T-cell (primary cell): Measurements from ENCODE around the gene AGBL5. TPM values are rescaled to one million over a fixed set of nuclear protein-coding genes. Genes with fewer than 3 reads are reported as not detected.
A peak's percentile ranks its signal among the peaks of the same experiment; 100 is the strongest.

Source experiments
- ATAC-seq, 4 experiments: fragments of 200-7000 bp in 3 of 4; fragments of 150-1000 bp in 1 of 4; cut with Tn5 transposase; replicated peaks in 1 of 4; 1 replicate in 3 of 4; 2 replicates in 1 of 4; pipeline ENCODE4 v1.10.0; 2021; ENCODE audit warnings: moderate library complexity in 3 of 4, mild to moderate bottlenecking in 2 of 4, moderate number of reproducible peaks in 1 of 4
- CTCF ChIA-PET, 2 donors: fragments of 300-600 bp; sonication (Branson Sonifier 250); formaldehyde crosslinking; loops; one replicate each; lab custom pipeline; 2022; ENCODE audit warnings: antibody characterized with exemption in 2 of 2; lab: Charles Lee
- POLR2A ChIA-PET, 2 donors: fragments of 300-600 bp; sonication (Branson Sonifier 250); formaldehyde crosslinking; loops; one replicate each; lab custom pipeline; 2022; ENCODE audit warnings: antibody characterized with exemption in 2 of 2; lab: Charles Lee
- DNase-seq, 35 experiments: peaks; one replicate each; pipeline versions ENCODE4 v3.0.0 to v3.0.0-alpha.2; 2013 to 2023
- H3K27ac ChIP-seq: one replicate; pipeline ENCODE4 v1.5.1; 2013; ENCODE audit warnings: low read length
- H3K27me3 ChIP-seq, 2 experiments: replicated peaks in 1 of 2; 1 replicate in 1 of 2; 2 replicates in 1 of 2; pipeline versions ENCODE4 v1.6.1 to v1.7.0; 2013; ENCODE audit warnings: low read length in 1 of 2, mixed read lengths in 1 of 2; ENCODE audit not compliant: control insufficient read depth in 2 of 2, insufficient read depth in 2 of 2; ENCODE audit errors: extremely low read depth in 1 of 2
- H3K36me3 ChIP-seq, 2 donors: 1 replicate in 1 of 2; 2 replicates in 1 of 2; pipeline versions ENCODE4 v1.6.1 to v1.7.0; 2013; ENCODE audit warnings: low read length in 1 of 2; ENCODE audit not compliant: control insufficient read depth in 2 of 2, insufficient read depth in 1 of 2; ENCODE audit errors: extremely low read depth in 1 of 2
- H3K4me1 ChIP-seq, 2 experiments: 1 replicate in 1 of 2; 2 replicates in 1 of 2; pipeline versions ENCODE4 v1.6.1 to v1.7.0; 2013; ENCODE audit warnings: low read length in 2 of 2, mixed read lengths in 1 of 2; ENCODE audit not compliant: insufficient read depth in 2 of 2, control insufficient read depth in 1 of 2; ENCODE audit errors: extremely low read depth in 1 of 2
- H3K4me3 ChIP-seq, 2 donors: 1 replicate in 1 of 2; 2 replicates in 1 of 2; pipeline versions ENCODE4 v1.5.1 to v1.7.0; 2013; ENCODE audit warnings: mild to moderate bottlenecking in 2 of 2, low read length in 1 of 2, moderate library complexity in 1 of 2; ENCODE audit not compliant: control insufficient read depth in 1 of 2; ENCODE audit errors: extremely low read depth in 1 of 2
- H3K9me3 ChIP-seq: 2 replicates; pipeline ENCODE4 v1.7.0; 2013
- H3K27ac Mint-ChIP-seq, 2 donors: one replicate each; pipeline ENCODE4 v1.8.0; 2020 to 2021; ENCODE audit warnings: mild to moderate bottlenecking in 2 of 2, mixed read lengths in 2 of 2
- H3K27me3 Mint-ChIP-seq, 2 donors: one replicate each; pipeline ENCODE4 v1.8.0; 2021 to 2022; ENCODE audit warnings: mixed read lengths in 2 of 2
- H3K36me3 Mint-ChIP-seq: one replicate; pipeline ENCODE4 v1.8.0; 2021; ENCODE audit warnings: mixed read lengths
- H3K4me1 Mint-ChIP-seq, 3 donors: one replicate each; pipeline ENCODE4 v1.8.0; 2020 to 2022; ENCODE audit warnings: mixed read lengths in 3 of 3, mild to moderate bottlenecking in 1 of 3
- H3K4me3 Mint-ChIP-seq, 3 donors: one replicate each; pipeline ENCODE4 v1.8.0; 2020 to 2022; ENCODE audit warnings: mild to moderate bottlenecking in 3 of 3, mixed read lengths in 3 of 3, moderate library complexity in 3 of 3
- H3K9me3 Mint-ChIP-seq, 3 donors: one replicate each; pipeline ENCODE4 v1.8.0; 2020 to 2022; ENCODE audit warnings: mixed read lengths in 3 of 3
- whole genome bisulfite sequencing: methylation state at CpG from one replicate; pipeline ENCODE4 v1.1.5; 2013; ENCODE audit warnings: missing lambda C conversion rate; ENCODE audit not compliant: insufficient coverage; 5-methylcytosine and 5-hydroxymethylcytosine counted together
- total RNA-seq, 35 experiments: library from RNA in 6 of 35; stranded (reverse) in 6 of 35; fragments of 120-200 nt in 1 of 35; gene quantifications; one replicate each; pipeline versions ENCODE4 v1.2.1 to v1.2.4 and lab custom pipeline; 2013 to 2026

The AGBL5 gene
- total RNA-seq, 5 donors from 2014 or later (not counting 1 experiment from before 2014, with no cell fraction given): 9.5 to 13.3 (median 11.2) TPM

DNA sequence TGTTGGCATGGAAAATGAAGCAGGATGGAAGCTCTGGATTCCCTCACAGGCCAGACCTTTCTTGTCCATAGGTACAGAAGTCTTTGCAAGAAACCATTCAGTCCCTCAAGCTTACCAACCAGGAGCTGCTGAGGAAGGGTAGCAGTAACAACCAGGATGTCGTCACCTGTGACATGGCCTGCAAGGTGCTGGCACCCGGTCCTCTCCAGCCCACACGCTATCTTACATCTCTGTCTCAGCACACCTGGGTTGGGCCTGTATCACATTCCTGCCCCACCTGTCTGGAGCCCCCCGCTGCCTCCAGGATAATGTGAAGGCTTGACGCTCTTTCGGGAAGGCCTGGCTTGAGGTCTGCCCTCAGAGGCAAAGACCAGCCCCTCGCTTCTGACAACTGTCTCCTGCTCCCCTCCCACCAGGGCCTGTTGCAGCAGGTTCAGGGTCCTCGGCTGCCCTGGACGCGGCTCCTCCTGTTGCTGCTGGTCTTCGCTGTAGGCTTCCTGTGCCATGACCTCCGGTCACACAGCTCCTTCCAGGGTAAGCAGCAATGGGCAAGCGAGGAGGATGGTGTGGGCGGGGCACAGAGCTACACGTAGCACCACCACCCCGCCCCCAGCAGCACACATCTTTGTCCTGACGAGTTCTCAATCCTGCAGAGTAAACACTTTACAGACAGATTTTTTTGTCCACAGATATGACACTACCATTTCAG lies 12.7 kb upstream of the AGBL5 start:
- 97% methylated on average over 8 of the region's 17 CpGs for WGBS
- H3K36me3 Mint-ChIP-seq: peaks cover 40% of the 10 kb centered on the region
- Histone ChIP-seq H3K36me3 (peaks cover 38 to 76% of the 10 kb centered on the region in 2 donors), H3K4me1 (peaks cover 2 to 19% of the 10 kb centered on the region in 2 experiments), H3K27ac (no peak overlapping the region), H3K4me3 (no peak overlapping the region), H3K9me3 (no peaks in the 10 kb centered on the region), H3K27me3 (no peaks in the 10 kb centered on the region)
- ChIA-PET CTCF (no interaction called here), POLR2A (no interaction called here)
- ATAC-seq (no peak), DNase-seq (no peak)
- H3K4me1 Mint-ChIP-seq: peaks cover 15 to 24% (median 18%) of the 10 kb centered on the region in 3 donors
- no peak overlapping the region for H3K4me3 Mint-ChIP-seq
- H3K9me3 Mint-ChIP-seq: no peaks in the 10 kb centered on the region
- no peak overlapping the region for H3K27ac Mint-ChIP-seq
- no peaks in the 10 kb centered on the region for H3K27me3 Mint-ChIP-seq

DNA sequence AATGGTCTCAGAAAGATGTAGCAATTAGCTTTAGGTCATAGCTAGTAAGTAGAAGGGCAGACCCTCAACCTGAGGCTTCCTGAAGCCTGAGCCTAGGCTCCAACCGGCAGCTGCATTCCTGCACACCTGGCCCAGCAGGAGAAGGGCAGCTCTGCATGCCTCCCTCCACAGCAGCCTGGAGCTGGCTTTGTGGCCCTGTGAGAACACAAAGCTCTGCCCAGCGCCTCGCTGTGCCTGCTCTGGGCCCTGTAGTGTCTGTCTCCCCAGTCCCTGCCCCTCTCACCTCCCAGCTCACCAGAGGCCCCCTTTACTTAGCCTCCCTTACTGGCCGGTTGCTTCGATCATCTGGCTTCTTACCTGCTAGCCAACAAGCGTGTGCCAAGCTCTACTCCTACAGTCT lies 12.0 kb upstream of the AGBL5 start:
- Histone ChIP-seq H3K27me3 (no peaks in the 10 kb centered on the region), H3K27ac (no peak overlapping the region), H3K36me3 (peaks cover 38 to 76% of the 10 kb centered on the region in 2 donors), H3K4me1 (peaks cover 0 to 12% of the 10 kb centered on the region in 2 experiments), H3K4me3 (no peak overlapping the region), H3K9me3 (no peaks in the 10 kb centered on the region)
- POLR2A ChIA-PET: no interaction called here
- Mint-ChIP-seq H3K4me3 (no peak overlapping the region), H3K27me3 (no peaks in the 10 kb centered on the region), H3K9me3 (no peaks in the 10 kb centered on the region), H3K4me1 (peaks cover 8 to 18% (median 11%) of the 10 kb centered on the region in 3 donors), H3K27ac (no peak overlapping the region), H3K36me3 (peaks cover 40% of the 10 kb centered on the region)
- no peak for DNase-seq
- ATAC-seq: no peak
- WGBS: 97% methylated on average over 3 of the region's 6 CpGs
- CTCF ChIA-PET: interaction anchor here in 1 of 2 donors (0.6 kb wide), 1 partner anchor 205 kb away, joined by 3 read pairs; no protein-coding TSS in a partner anchor

DNA sequence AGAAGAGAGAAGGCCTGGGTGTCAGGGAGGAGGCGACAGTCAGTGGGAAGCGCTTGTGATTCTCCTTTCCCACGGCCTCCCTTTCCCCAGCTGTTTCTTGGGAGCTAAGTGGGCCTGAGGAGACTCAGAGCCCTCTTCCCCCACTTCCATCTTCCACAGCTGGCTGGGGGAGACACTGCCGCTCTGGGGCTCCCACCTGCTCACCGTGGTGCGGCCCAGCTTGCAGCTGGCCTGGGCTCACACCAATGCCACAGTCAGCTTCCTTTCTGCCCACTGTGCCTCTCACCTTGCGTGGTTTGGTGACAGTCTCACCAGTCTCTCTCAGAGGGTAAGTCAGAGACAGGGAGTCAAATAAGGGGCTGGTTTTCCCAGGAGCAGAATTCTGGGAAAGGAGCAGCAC lies 11.6 kb upstream of the AGBL5 start:
- ChIA-PET CTCF (interaction anchor here in 1 of 2 donors (0.6 kb wide), 1 partner anchor 206 kb away, joined by 3 read pairs; no protein-coding TSS in a partner anchor), POLR2A (no interaction called here)
- no peak for ATAC-seq
- Histone ChIP-seq H3K27me3 (no peaks in the 10 kb centered on the region), H3K27ac (no peak overlapping the region), H3K36me3 (peaks cover 38 to 74% of the 10 kb centered on the region in 2 donors), H3K4me1 (peaks cover 0 to 8% of the 10 kb centered on the region in 2 experiments), H3K9me3 (no peaks in the 10 kb centered on the region), H3K4me3 (no peak overlapping the region)
- Mint-ChIP-seq H3K4me1 (peaks cover 4 to 13% (median 7%) of the 10 kb centered on the region in 3 donors), H3K9me3 (no peaks in the 10 kb centered on the region), H3K36me3 (peaks cover 40% of the 10 kb centered on the region), H3K4me3 (no peak overlapping the region), H3K27ac (no peak overlapping the region), H3K27me3 (no peaks in the 10 kb centered on the region)
- no peak for DNase-seq
- 97% methylated on average over 3 of the region's 7 CpGs for WGBS

DNA sequence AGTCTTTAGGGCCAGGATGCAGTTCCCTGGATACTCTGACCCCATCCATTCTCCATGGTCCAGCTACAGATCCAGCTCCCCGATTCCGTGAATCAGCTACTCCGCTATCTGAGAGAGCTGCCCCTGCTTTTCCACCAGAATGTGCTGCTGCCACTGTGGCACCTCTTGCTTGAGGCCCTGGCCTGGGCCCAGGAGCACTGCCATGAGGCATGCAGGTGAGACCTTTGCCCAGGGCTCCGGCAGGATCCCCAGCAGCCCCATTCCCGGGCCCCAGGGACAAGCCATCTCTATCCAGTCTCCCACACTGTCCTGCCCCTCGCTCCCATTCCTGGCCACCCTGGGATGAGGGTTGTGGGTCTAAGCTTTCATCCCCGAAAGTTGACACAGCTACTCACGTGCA lies 11.2 kb upstream of the AGBL5 start:
- Mint-ChIP-seq H3K27ac (no peak overlapping the region), H3K4me3 (no peak overlapping the region), H3K9me3 (no peaks in the 10 kb centered on the region), H3K4me1 (peaks cover 0 to 9% (median 3%) of the 10 kb centered on the region in 3 donors), H3K36me3 (peaks cover 39% of the 10 kb centered on the region), H3K27me3 (no peaks in the 10 kb centered on the region)
- 96% methylated on average over 5 of the region's 8 CpGs for WGBS
- DNase-seq: no peak
- ChIA-PET CTCF (no interaction called here), POLR2A (no interaction called here)
- H3K4me3 ChIP-seq: no peak overlapping the region
- H3K36me3 ChIP-seq: peaks cover 37 to 70% of the 10 kb centered on the region in 2 donors
- ATAC-seq: no peak
- H3K27me3 ChIP-seq: no peaks in the 10 kb centered on the region
- no peaks in the 10 kb centered on the region for H3K9me3 ChIP-seq
- H3K4me1 ChIP-seq: peaks cover 0 to 4% of the 10 kb centered on the region in 2 experiments
- no peak overlapping the region for H3K27ac ChIP-seq

DNA sequence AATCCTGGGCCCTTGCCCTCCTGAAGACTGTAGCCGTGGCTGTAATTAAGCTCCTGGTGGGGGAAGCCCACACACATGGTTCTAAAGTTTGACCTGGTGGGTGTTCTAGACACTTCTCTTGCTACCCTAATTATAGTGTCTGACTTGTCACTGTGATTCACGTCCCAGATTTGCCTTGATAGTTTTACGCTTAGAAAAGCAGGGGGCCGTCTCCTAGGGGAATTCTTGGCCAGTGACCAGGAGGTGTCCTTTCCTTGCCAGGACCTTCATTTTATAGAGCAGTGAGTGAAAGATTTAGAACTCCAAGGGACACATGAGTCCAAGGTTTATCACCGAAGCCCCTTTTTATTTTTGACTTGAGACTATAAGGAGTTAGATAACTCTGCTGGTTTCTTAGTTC lies 9.7 kb upstream of the AGBL5 start:
- Mint-ChIP-seq H3K36me3 (peaks cover 28% of the 10 kb centered on the region), H3K4me1 (peaks cover 0 to 5% (median 0%) of the 10 kb centered on the region in 3 donors), H3K27ac (peak overlapping the region in 1 of 2 donors; percentile 13), H3K9me3 (no peaks in the 10 kb centered on the region), H3K27me3 (no peaks in the 10 kb centered on the region), H3K4me3 (no peak overlapping the region)
- H3K36me3 ChIP-seq: peaks cover 32 to 55% of the 10 kb centered on the region in 2 donors
- H3K27me3 ChIP-seq: no peaks in the 10 kb centered on the region
- H3K27ac ChIP-seq: no peak overlapping the region
- 100% methylated on average over 1 of the region's 5 CpGs for WGBS
- H3K9me3 ChIP-seq: no peaks in the 10 kb centered on the region
- ChIA-PET POLR2A (no interaction called here), CTCF (no interaction called here)
- ATAC-seq (no peak), DNase-seq (no peak)
- H3K4me1 ChIP-seq: peaks cover 0 to 3% of the 10 kb centered on the region in 2 experiments
- no peak overlapping the region for H3K4me3 ChIP-seq

DNA sequence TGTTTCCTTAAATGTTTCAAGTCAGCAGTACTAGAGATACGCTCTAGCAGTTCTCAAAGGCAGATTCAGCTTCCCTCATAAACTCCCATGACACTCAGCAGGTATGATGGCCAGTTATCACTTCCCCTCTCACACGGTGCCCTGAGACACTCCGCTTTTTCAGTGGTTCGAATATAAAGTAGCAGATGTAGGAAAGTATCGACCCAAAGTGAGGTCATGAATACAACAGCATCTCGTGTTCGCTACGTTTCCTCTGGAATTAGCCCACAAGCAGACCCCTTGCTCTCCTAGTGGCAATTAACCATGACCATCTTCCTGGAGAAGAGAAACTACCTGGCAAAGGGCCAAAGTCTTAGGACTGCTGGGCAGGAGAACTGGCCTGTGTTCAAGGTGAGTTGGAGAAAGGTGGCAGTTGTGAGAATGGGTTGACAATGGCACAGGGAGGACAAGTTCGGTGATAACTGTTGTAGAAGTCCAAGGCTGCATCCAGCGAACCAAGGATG lies 9.3 kb upstream of the AGBL5 start:
- H3K27me3 ChIP-seq: no peaks in the 10 kb centered on the region
- peak overlapping the region; percentile 9 for H3K27ac ChIP-seq
- DNase-seq: no peak
- 80% methylated on average over 1 of the region's 10 CpGs for WGBS
- no peaks in the 10 kb centered on the region for H3K9me3 ChIP-seq
- peaks cover 0 to 5% (median 0%) of the 10 kb centered on the region in 3 donors for H3K4me1 Mint-ChIP-seq
- H3K4me3 ChIP-seq: no peak overlapping the region
- no peaks in the 10 kb centered on the region for H3K9me3 Mint-ChIP-seq
- H3K4me3 Mint-ChIP-seq: no peak overlapping the region
- peaks cover 29 to 51% of the 10 kb centered on the region in 2 donors for H3K36me3 ChIP-seq
- peak overlapping the region; percentile 16 to 60 for H3K27ac Mint-ChIP-seq
- ChIA-PET POLR2A (no interaction called here), CTCF (no interaction called here)
- H3K27me3 Mint-ChIP-seq: no peaks in the 10 kb centered on the region
- peaks cover 0 to 3% of the 10 kb centered on the region in 2 experiments for H3K4me1 ChIP-seq
- peaks cover 24% of the 10 kb centered on the region for H3K36me3 Mint-ChIP-seq
- peak in 1 of 4 experiments; percentile 9 for ATAC-seq
